PFSK-1 (cell line): ENCODE data around the gene SUCLG2.

ENCODE experiments used
- FOXP2 ChIP-seq: optimal IDR thresholded peaks from 2 replicates; pipeline ENCODE3; 2011; ENCODE audit warnings: borderline replicate concordance, control low read depth, inconsistent platforms; ENCODE audit not compliant: insufficient read depth; ENCODE audit errors: extremely low read length, extremely low read depth
- POLR2AphosphoS5 ChIP-seq: IDR thresholded peaks from 2 replicates; pipeline ENCODE4 v1.6.1; 2012; ENCODE audit warnings: low read depth, mild to moderate bottlenecking, control low read depth, low read length, moderate library complexity
- SIN3A ChIP-seq: IDR thresholded peaks from 2 replicates; pipeline ENCODE4 v1.6.1; 2012; ENCODE audit warnings: mild to moderate bottlenecking, low read length, moderate library complexity, borderline replicate concordance; ENCODE audit not compliant: insufficient read depth
- TAF1 ChIP-seq: IDR thresholded peaks from 2 replicates; pipeline ENCODE4 v1.6.1; 2012; ENCODE audit warnings: low read length, control low read depth, borderline replicate concordance; ENCODE audit not compliant: insufficient read depth
- TF ChIP-seq, protein P1 (sequence below), 2 experiments: IDR thresholded peaks; 2 replicates each; pipeline versions ENCODE4 v1.6.1 to v1.8.0; 2011 to 2012; ENCODE audit warnings: low read depth in 2 of 2, low read length in 2 of 2, control low read depth in 1 of 2, inconsistent platforms in 1 of 2, mild to moderate bottlenecking in 1 of 2, moderate library complexity in 1 of 2; ENCODE audit not compliant: insufficient read depth in 1 of 2

DNA sequence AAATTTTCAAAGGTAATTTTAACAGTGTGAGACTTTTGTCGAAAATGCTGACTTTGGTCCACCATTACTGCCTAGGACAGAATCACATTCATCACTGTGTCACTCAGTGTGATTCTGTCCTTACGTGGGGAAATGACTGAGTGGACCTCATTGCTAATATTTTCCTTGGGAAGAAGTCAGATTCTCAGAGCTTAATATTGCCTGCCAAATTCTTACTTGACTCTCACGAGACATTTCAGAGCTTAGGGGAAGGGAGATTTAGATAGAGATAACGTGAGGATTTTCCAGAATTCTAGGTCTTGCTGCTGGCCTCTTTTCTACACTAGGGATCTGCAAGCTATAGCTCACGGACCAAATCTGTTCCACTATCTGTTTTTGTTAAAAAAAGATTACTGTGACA lies 270.4 kb downstream of the SUCLG2 start:
- TF ChIP-seq, protein P1, sequence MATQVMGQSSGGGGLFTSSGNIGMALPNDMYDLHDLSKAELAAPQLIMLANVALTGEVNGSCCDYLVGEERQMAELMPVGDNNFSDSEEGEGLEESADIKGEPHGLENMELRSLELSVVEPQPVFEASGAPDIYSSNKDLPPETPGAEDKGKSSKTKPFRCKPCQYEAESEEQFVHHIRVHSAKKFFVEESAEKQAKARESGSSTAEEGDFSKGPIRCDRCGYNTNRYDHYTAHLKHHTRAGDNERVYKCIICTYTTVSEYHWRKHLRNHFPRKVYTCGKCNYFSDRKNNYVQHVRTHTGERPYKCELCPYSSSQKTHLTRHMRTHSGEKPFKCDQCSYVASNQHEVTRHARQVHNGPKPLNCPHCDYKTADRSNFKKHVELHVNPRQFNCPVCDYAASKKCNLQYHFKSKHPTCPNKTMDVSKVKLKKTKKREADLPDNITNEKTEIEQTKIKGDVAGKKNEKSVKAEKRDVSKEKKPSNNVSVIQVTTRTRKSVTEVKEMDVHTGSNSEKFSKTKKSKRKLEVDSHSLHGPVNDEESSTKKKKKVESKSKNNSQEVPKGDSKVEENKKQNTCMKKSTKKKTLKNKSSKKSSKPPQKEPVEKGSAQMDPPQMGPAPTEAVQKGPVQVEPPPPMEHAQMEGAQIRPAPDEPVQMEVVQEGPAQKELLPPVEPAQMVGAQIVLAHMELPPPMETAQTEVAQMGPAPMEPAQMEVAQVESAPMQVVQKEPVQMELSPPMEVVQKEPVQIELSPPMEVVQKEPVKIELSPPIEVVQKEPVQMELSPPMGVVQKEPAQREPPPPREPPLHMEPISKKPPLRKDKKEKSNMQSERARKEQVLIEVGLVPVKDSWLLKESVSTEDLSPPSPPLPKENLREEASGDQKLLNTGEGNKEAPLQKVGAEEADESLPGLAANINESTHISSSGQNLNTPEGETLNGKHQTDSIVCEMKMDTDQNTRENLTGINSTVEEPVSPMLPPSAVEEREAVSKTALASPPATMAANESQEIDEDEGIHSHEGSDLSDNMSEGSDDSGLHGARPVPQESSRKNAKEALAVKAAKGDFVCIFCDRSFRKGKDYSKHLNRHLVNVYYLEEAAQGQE (IDR thresholded peaks at IDR 0.05; ENCODE audit: insufficient read depth in 1 of 2, low read depth in 2 of 2, low read length in 2 of 2) = no peak
- no peak for TF ChIP-seq TAF1
- TF ChIP-seq POLR2AphosphoS5 = no peak
- TF ChIP-seq SIN3A = no peak
- TF ChIP-seq FOXP2 = no peak
